GM12892 (cell line): ENCODE results near the gene SELENOW.

Experiments
- POLR2A ChIP-seq: IDR thresholded peaks from 2 replicates; pipeline ENCODE4 v1.6.1; 2011; ENCODE audit warnings: low read depth, low read length, control low read depth
- TAF1 ChIP-seq: IDR thresholded peaks from 2 replicates; pipeline ENCODE4 v1.6.1; 2011; ENCODE audit warnings: low read depth, mild to moderate bottlenecking, control low read depth, low read length, borderline replicate concordance

- TF ChIP-seq POLR2A: no peak; the same call in 1 of the 2 replicates
- TF ChIP-seq TAF1: no peak
Measured at GRCh38 chr19:47750752-47751151, 27.8 kb upstream of the SELENOW start.
